HG03432 (cell line): ENCODE measurements around the gene CDK17.
"Not testable (repeated sequence)": the region's sequence is repeated elsewhere in the genome, so short reads cannot be mapped to it uniquely, and the experiment has no call there.

Experiments used
- ATAC-seq: cut with Tn5 transposase; IDR thresholded peaks from one replicate; pipeline ENCODE4 v1.9.1; 2021; ENCODE audit warnings: mild to moderate bottlenecking, moderate library complexity; ENCODE audit not compliant: unreplicated experiment

CDK17 gene

GRCh38 chr12:96395236-96395635, 5.0 kb downstream of the CDK17 start:
- ATAC-seq, result no peak

GRCh38 chr12:96393229-96393628, 7.0 kb downstream of the CDK17 start:
- not testable (repeated sequence) for ATAC-seq

GRCh38 chr12:96392397-96392796, 7.8 kb downstream of the CDK17 start:
- ATAC-seq, result no peak

GRCh38 chr12:96387981-96388380, 12.3 kb downstream of the CDK17 start:
- no peak for ATAC-seq

- ATAC-seq, result no peak
Measured at GRCh38 chr12:96386794-96387193, 13.4 kb downstream of the CDK17 start.

- no peak for ATAC-seq
Measured at GRCh38 chr12:96383991-96384390, 16.2 kb downstream of the CDK17 start.

GRCh38 chr12:96383371-96383770, 16.9 kb downstream of the CDK17 start:
- ATAC-seq, result no peak

- not testable (repeated sequence) for ATAC-seq
Measured at GRCh38 chr12:96379743-96380142, 20.5 kb downstream of the CDK17 start.

GRCh38 chr12:96378319-96378718, 21.9 kb downstream of the CDK17 start:
- no peak for ATAC-seq

- ATAC-seq, result no peak
Measured at GRCh38 chr12:96376865-96377264, 23.4 kb downstream of the CDK17 start.

- peak; percentile 54 for ATAC-seq
Measured at GRCh38 chr12:96375841-96376604, 24.2 kb downstream of the CDK17 start.

- no peak for ATAC-seq
Measured at GRCh38 chr12:96375170-96375569, 25.1 kb downstream of the CDK17 start.

GRCh38 chr12:96371790-96372699, 28.2 kb downstream of the CDK17 start:
- ATAC-seq, result no peak

- no peak for ATAC-seq
Measured at GRCh38 chr12:96371138-96371789, 29.0 kb downstream of the CDK17 start.

- ATAC-seq, result no peak
Measured at GRCh38 chr12:96368687-96369086, 31.6 kb downstream of the CDK17 start.

- no peak for ATAC-seq
Measured at GRCh38 chr12:96368233-96368632, 32.0 kb downstream of the CDK17 start.

GRCh38 chr12:96366381-96366654, 33.9 kb downstream of the CDK17 start:
- no peak for ATAC-seq

GRCh38 chr12:96365604-96366380, 34.4 kb downstream of the CDK17 start:
- ATAC-seq, result no peak

GRCh38 chr12:96364092-96364700, 36.0 kb downstream of the CDK17 start:
- ATAC-seq, result no peak

- ATAC-seq, result no peak
Measured at GRCh38 chr12:96361074-96361473, 39.2 kb downstream of the CDK17 start.
